HG02852 (cell line): ENCODE results near the gene COL4A1.

Experiments used
- ATAC-seq: cut with Tn5 transposase; IDR thresholded peaks from one replicate; pipeline ENCODE4 v1.9.1; 2021; ENCODE audit warnings: mild to moderate bottlenecking, moderate library complexity; ENCODE audit not compliant: unreplicated experiment

COL4A1 gene

GRCh38 chr13:110306960-110307766 lies at the start of gene COL4A1, which contains the start of gene COL4A2:
Gene COL4A1, minus strand, starts transcription at chr13:110307157. Its CDS starts 130 bp downstream, at chr13:110307027.
Gene COL4A2, plus strand, starts transcription at chr13:110307284. Its CDS starts 620 bp downstream, at chr13:110307904.
- ATAC-seq, result no peak

- ATAC-seq, result no peak
These were observed 49.4 kb upstream of the COL4A1 start for GRCh38 chr13:110356362-110356761.

- no peak for ATAC-seq
These were observed 47.9 kb upstream of the COL4A1 start for GRCh38 chr13:110354715-110355473.

- no peak for ATAC-seq
These were observed 47.2 kb upstream of the COL4A1 start for GRCh38 chr13:110354123-110354627.

- no peak for ATAC-seq
These were observed 46.5 kb upstream of the COL4A1 start for GRCh38 chr13:110353339-110353977.

- ATAC-seq, result no peak
These were observed 45.8 kb upstream of the COL4A1 start for GRCh38 chr13:110352735-110353134.

- no peak for ATAC-seq
These were observed 44.9 kb upstream of the COL4A1 start for GRCh38 chr13:110351636-110352420.

- ATAC-seq, result no peak
These were observed 43.6 kb upstream of the COL4A1 start for GRCh38 chr13:110350509-110350908.

- no peak for ATAC-seq
These were observed 43.1 kb upstream of the COL4A1 start for GRCh38 chr13:110350049-110350448.

- ATAC-seq, result no peak
These were observed 42.3 kb upstream of the COL4A1 start for GRCh38 chr13:110349239-110349638.

GRCh38 chr13:110348309-110349105 lies 41.5 kb upstream of the COL4A1 start:
- ATAC-seq, result no peak

- no peak for ATAC-seq
These were observed 40.8 kb upstream of the COL4A1 start for GRCh38 chr13:110347535-110348308.

GRCh38 chr13:110347088-110347487 lies 40.1 kb upstream of the COL4A1 start:
- no peak for ATAC-seq

- no peak for ATAC-seq
These were observed 39.7 kb upstream of the COL4A1 start for GRCh38 chr13:110346661-110347067.

- ATAC-seq, result no peak
These were observed 38.7 kb upstream of the COL4A1 start for GRCh38 chr13:110345701-110346100.

- ATAC-seq, result no peak
These were observed 38.3 kb upstream of the COL4A1 start for GRCh38 chr13:110345266-110345665.

- ATAC-seq, result no peak
These were observed 37.4 kb upstream of the COL4A1 start for GRCh38 chr13:110344320-110344719.

GRCh38 chr13:110343241-110343865 lies 36.4 kb upstream of the COL4A1 start:
- no peak for ATAC-seq
